Uterus (tissue), 2 donors: ENCODE measurements around the gene FHAD1.

ENCODE experiments used
- CTCF ChIP-seq, 4 experiments: fragments of 200-600 bp in 2 of 4; fragments of 450-650 bp in 2 of 4; sonication (generic) in 2 of 4; IDR thresholded peaks; one replicate each; pipeline ENCODE4 v1.5.1; 2016 to 2019; ENCODE audit warnings: antibody characterized with exemption in 4 of 4, mild to moderate bottlenecking in 2 of 4, moderate library complexity in 1 of 4
- POLR2A ChIP-seq, 2 donors: fragments of 450-650 bp; IDR thresholded peaks; one replicate each; pipeline ENCODE4 v1.6.1; 2016; ENCODE audit warnings: antibody characterized with exemption in 2 of 2, mild to moderate bottlenecking in 1 of 2, moderate library complexity in 1 of 2

- TF ChIP-seq CTCF (IDR thresholded peaks at IDR 0.05) (no peak), POLR2A (IDR thresholded peaks at IDR 0.05) (no peak)
These were observed 84.2 kb downstream of the FHAD1 start for GRCh38 chr1:15331180-15331579.
